GM19099 (cell line): ENCODE data around the gene SPOCK2.

Experiments used
- POLR2A ChIP-seq: IDR thresholded peaks from 3 replicates; pipeline ENCODE4 v1.6.1; 2011; ENCODE audit warnings: low read depth; ENCODE audit not compliant: insufficient read length; ENCODE audit errors: extremely low read depth

The SPOCK2 gene, protein sequence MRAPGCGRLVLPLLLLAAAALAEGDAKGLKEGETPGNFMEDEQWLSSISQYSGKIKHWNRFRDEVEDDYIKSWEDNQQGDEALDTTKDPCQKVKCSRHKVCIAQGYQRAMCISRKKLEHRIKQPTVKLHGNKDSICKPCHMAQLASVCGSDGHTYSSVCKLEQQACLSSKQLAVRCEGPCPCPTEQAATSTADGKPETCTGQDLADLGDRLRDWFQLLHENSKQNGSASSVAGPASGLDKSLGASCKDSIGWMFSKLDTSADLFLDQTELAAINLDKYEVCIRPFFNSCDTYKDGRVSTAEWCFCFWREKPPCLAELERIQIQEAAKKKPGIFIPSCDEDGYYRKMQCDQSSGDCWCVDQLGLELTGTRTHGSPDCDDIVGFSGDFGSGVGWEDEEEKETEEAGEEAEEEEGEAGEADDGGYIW

DNA sequence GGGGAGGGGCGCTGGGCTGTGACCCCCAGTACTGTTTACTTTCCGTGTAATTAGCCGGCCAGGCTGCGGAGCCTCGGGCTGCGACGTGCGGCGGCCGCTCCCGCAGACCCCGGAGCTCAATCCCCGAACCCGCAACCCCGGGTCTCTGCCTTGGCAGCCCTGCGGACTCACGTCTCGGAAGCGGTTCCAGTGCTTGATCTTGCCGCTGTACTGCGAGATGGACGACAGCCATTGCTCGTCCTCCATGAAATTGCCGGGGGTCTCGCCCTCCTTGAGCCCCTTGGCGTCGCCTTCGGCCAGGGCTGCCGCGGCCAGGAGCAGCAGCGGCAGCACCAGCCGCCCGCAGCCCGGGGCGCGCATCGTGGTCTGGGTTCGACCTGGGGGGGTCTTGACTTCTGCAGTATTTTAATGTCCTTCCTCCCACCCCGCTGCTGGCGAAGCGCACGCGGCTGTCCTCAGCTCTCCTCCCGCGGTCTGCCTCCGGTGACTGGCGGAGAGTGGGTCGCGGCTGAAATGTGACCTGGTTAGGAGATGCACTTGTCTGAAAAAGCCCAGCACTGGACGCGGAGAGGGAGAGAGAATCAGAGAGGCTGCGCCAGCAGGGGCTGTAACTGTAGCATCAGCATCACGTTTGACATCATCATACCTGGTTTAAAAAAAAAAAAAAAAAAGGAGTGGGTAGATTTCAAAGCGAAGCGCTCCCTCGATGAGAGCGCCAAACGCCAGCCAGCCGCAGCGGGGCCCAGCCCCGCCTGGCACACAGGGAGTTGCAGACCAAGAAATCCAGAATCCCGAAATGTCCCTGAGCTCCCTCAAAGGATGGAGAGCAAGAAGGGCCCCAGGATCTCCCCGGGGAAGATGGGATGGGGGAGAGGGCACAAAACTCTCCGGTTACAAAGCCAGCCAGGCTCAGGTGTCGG lies at the start of gene SPOCK2:
Gene SPOCK2 (minus strand): TSS at position 583 of the 920 bp plus-strand sequence. CDS start 223 bp downstream, at position 360.
- no peak for TF ChIP-seq POLR2A

- no peak for TF ChIP-seq POLR2A
Observed at GRCh38 chr10:72137583-72137982, 49.2 kb upstream of the SPOCK2 start.

DNA sequence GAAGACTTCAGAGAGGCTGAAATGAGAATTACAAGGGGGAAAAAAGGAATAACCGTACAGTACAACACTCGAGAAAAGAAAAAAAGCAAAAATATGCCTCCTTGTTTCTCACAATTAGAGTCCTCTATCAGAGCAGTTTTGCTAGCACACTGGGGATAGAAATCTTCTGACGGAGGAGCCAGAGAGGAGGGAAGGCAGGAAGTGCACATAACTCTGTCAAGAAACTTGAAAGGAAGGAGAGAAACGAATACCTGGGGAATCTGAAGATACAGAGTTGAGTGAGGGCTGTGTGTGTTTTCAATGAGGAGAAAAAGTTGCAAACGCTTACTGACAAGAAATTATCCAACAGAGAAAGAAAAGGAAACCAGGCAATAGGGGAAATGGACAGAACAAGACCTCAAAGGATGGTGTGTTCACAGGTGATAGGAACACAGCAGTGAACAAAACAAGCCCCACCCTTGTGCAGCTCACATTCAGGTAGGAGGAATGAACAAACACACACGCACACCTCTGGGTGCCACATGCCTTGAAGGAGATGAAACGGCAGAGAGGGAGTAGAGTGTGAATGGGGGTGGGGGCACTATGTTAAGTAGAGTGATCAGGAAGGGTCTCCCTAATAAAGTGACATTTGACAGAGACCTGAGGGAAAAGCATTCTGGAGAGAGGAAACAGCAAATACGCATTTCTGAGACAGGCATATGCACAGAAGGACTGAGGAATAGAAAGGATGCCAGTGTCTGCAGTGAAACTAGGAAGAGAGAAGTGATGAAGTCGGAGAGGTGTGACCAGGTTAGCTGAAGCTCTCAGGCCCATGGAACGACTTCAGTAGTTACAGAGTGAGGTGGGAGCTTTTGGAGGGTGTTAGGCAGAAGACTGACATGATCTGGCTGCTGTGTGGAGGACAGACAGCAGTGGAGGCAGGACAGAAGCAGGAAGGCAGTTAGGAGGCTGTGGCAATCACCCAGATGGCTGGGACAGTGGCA lies 46.7 kb upstream of the SPOCK2 start:
- no peak for TF ChIP-seq POLR2A

DNA sequence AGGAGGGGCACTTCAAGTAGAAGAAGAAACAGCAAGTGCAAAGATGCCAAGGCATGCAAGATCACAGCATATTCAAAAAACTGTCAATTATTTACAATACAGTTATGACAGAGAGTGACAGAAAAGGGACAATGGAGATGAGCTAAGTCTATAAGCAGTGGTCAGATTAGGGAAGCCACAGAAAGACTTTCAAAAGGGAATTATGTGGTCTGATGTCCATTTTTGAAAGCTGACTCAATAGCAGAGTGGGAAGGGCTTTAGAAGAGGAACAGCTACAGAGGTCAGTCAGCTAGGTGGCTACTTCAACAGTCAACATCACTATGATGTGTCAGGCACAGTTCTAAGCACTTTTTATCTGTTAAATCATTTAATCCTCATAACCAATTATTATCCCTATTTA lies 45.2 kb upstream of the SPOCK2 start:
- TF ChIP-seq POLR2A, result no peak

DNA sequence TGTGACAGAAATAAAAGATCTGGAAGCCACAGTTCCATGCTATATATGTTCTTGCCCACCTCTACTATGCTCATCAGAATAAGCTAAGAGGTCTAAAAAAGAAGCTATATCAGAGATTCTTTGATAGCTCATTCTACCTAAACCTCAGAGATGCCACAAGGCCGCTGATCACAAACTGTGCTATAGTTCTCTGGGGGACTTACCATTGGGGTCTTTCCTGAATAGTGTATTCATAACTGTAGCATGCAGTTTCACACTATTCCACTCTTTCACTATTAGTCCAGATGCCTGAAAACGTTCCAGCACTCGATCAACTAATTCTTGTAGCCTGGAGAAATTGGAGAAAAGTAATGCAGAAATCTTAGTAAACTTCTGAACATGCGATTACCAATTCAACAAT lies 44.5 kb upstream of the SPOCK2 start:
- TF ChIP-seq POLR2A, result no peak

DNA sequence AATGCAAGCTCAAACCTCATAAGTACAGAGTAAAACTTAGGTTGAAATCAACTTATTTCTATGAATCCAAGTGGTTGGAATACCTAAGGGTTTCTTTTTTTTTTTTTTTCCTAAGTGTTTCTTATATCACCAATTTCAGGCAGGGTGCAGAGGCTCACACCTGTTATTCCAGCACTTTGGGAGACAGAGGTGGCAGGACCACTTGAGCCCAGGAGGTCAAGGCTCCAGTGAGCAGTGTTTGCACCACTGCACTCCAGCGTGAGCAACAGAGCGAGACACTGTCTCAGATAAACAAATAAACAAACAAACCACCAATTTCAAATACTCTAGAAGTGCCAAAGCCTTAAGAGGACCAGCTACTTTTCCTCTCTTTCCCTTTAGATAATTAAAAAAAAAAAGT lies 39.2 kb upstream of the SPOCK2 start:
- no peak for TF ChIP-seq POLR2A

DNA sequence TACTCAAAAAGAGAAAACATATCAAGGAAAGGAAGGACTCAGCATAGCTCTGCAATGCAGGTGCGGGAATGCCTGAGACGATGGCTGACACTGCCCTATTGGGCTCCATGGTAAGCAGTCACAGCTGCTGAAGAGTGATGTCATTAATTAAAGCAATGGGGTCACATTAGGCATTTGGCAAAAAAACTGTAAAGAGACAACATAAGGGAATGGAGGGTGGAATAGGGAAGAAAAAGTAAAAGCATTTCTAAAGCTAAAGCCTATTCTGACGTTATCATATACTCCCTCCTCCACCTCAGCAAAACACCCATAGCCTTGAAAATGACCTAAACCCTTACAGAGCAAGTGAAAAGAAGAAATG lies 38.5 kb upstream of the SPOCK2 start:
- TF ChIP-seq POLR2A, result no peak

- no peak for TF ChIP-seq POLR2A
Observed at GRCh38 chr10:72126184-72126871, 38.0 kb upstream of the SPOCK2 start.

GRCh38 chr10:72124989-72125388 lies 36.6 kb upstream of the SPOCK2 start:
- TF ChIP-seq POLR2A, result no peak

DNA sequence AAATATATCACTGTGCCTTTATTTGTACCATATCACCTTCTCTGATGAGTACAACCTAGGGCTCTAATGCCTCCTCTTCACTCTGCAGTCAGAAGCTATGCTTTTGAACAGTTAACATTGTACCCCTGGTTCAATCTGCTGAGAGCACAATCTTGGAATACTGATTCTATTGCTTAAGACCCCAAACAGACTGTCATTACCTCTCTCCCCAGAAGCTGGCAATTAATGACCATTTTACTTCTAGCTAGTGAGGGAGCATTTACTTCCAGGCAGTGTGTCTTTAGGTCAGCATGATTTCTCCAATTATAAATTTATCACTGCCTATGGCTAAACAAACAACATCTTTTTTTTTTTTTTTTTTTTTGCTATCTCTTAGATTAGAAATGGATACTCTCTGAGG lies 36.0 kb upstream of the SPOCK2 start:
- TF ChIP-seq POLR2A, result no peak

DNA sequence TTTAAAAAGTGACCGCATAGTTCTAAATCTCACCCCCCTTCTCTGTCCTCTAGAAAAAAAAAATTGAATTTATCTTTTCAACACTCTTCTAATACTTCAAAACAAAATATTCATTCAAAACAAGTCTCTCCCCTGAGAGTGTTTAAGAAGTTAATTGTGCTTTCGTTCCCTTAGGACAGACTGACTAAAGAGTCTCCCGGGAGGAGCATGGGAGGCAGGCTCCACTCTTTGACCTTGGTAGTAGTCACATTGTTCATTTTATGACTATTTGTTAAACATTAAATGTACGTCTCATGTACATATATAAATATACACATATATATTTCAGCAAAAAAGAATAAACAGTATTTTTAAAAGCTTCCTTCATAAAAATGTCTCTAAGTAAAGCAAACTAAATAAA lies 35.3 kb upstream of the SPOCK2 start:
- TF ChIP-seq POLR2A, result no peak

DNA sequence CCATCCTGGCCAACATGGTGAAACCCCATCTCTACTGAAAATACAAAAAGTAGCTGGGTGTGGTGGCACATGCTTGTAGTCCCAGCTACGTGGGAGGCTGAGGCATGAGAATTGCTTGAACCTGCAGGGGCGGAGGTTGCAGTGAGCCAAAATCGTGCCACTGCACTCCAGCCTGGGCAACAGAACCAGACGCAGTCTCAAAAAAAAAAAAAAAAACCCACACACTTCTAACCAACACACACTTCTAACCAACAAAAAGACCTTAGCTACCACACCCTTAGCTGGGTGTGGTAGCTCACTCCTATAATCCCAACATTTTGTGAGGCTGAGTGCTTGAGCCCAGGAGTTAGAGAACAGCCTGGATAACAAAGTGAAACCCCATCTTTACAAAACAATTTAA lies 33.9 kb upstream of the SPOCK2 start:
- no peak for TF ChIP-seq POLR2A

DNA sequence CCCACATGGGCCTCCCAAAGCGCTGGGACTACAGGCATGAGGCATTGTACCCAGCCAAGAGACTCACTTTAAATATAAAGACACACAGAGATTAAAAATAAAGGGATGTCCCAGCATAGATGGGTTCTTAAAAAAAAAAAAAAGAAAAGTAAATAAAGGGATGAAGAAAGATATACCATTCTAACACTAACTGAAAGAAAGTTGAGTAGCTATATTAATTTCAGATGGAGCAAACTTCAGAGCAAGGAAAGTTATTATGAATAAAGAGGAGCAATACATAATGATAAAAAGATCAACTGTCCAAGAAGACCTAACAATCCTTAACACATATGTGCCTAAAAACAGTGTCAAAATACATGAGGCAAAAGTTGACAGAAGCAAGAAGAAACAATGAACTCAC lies 33.0 kb upstream of the SPOCK2 start:
- no peak for TF ChIP-seq POLR2A

GRCh38 chr10:72116372-72116771 lies 28.0 kb upstream of the SPOCK2 start:
- no peak for TF ChIP-seq POLR2A
